ENCODE results near the gene MOB3A. TPM values are rescaled to one million over a fixed set of nuclear protein-coding genes. Genes with fewer than 3 reads are reported as not detected.

The MOB3A gene
- total and polyA plus RNA-seq, 4 donors: 3.4 to 8.7 (median 6.5) TPM

GRCh38 chr19:2056837-2057192 is 39.3 kb downstream of the MOB3A start:
- no peak overlapping the region for H3K4me3 ChIP-seq (ENCODE audit: low read depth in 1 of 3, low read length in 3 of 3)
- WGBS: 62% methylated on average over 5 of the region's 5 CpGs
- no peaks in the 10 kb centered on the region for H3K27me3 ChIP-seq (ENCODE audit: control insufficient read depth in 4 of 4, insufficient read depth in 4 of 4, low read length in 3 of 4)
- H3K36me3 ChIP-seq (ENCODE audit: control insufficient read depth in 4 of 4, insufficient read depth in 3 of 4, low read depth in 1 of 4, low read length in 3 of 4): no peaks in the 10 kb centered on the region
- peak overlapping the region in 1 of 2 donors; percentile 79 for H3K27ac ChIP-seq (ENCODE audit: low read depth in 1 of 2, low read length in 2 of 2)
- no peak for TF ChIP-seq YY1 (IDR thresholded peaks at IDR 0.05)
- TF ChIP-seq FOXA1 (IDR thresholded peaks at IDR 0.05): no peak
- no peak for TF ChIP-seq HNF4G (IDR thresholded peaks at IDR 0.05)
- TF ChIP-seq NR2F2 (IDR thresholded peaks at IDR 0.05): no peak
- TF ChIP-seq, protein P1, sequence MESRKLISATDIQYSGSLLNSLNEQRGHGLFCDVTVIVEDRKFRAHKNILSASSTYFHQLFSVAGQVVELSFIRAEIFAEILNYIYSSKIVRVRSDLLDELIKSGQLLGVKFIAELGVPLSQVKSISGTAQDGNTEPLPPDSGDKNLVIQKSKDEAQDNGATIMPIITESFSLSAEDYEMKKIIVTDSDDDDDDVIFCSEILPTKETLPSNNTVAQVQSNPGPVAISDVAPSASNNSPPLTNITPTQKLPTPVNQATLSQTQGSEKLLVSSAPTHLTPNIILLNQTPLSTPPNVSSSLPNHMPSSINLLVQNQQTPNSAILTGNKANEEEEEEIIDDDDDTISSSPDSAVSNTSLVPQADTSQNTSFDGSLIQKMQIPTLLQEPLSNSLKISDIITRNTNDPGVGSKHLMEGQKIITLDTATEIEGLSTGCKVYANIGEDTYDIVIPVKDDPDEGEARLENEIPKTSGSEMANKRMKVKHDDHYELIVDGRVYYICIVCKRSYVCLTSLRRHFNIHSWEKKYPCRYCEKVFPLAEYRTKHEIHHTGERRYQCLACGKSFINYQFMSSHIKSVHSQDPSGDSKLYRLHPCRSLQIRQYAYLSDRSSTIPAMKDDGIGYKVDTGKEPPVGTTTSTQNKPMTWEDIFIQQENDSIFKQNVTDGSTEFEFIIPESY (IDR thresholded peaks at IDR 0.05): no peak
- TF ChIP-seq FOXA2 (IDR thresholded peaks at IDR 0.05): no peak
- no peak for TF ChIP-seq GABPA (IDR thresholded peaks at IDR 0.05 in 1 of 2, conservative IDR thresholded peaks at IDR 0.05 in 1 of 2)
- no peak for TF ChIP-seq RXRA (IDR thresholded peaks at IDR 0.05)
- DNase-seq (ENCODE audit: low spot score): no peak
- no peak overlapping the region for H3K9ac ChIP-seq (ENCODE audit: low read depth in 1 of 2, low read length in 2 of 2)
- H3K9me3 ChIP-seq (ENCODE audit: control insufficient read depth in 4 of 4, low read length in 3 of 4): no peaks in the 10 kb centered on the region
- H3K4me1 ChIP-seq (ENCODE audit: control insufficient read depth in 4 of 4, insufficient read depth in 4 of 4, low read length in 3 of 4): peaks cover 12 to 48% (median 30%) of the 10 kb centered on the region in 4 donors

DNA sequence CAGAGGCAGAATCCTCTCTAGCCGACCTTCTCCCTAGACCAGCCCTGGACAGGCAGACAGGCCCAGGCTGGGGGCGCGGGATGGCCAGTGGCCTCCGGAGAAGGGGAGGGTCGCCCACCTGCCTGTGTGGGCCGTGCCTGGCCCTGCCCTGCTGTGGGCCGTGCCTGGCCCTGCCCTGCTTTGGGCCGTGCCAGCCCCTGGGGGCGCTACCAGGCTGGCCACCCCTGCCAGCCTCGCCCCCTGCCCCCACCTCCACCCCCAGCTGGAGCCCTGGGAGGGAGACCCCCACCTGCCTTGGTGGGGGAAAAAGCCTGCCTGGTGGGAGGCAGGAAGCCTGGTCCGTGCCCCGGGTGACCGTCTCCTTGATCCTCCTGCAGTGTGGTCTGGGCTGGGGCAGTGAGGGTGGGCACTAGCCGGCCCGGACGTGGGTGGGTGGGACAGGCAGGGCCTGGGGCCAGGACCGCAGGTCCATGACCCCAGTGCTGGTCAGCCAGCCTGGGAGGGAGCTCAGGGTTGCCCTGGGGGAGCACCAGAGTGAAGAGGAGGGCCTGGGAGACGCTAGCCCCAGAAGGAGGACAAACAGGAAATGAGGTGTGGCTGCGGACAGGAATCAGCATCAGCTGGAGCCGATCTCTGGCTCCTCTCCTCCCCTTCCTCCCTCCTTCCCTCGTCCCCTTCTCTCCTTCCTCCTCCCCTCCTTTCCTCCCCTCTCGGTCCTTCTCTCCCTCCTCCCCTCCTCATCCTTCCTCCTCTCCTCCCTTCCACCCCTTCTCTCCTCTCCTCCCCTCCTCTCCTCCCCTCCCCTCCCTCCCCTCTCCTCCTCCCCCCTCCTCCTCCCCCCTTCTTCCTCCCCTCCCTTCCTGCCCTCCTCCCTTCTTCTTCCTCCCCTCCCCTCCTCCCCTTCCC is 39.9 kb downstream of the MOB3A start:
- Histone ChIP-seq H3K36me3 (ENCODE audit: control insufficient read depth in 4 of 4, insufficient read depth in 3 of 4, low read depth in 1 of 4, low read length in 3 of 4) (no peaks in the 10 kb centered on the region), H3K9me3 (ENCODE audit: control insufficient read depth in 4 of 4, low read length in 3 of 4) (no peaks in the 10 kb centered on the region), H3K27me3 (ENCODE audit: control insufficient read depth in 4 of 4, insufficient read depth in 4 of 4, low read length in 3 of 4) (no peaks in the 10 kb centered on the region), H3K9ac (ENCODE audit: low read depth in 1 of 2, low read length in 2 of 2) (no peak overlapping the region), H3K4me3 (ENCODE audit: low read depth in 1 of 3, low read length in 3 of 3) (no peak overlapping the region), H3K27ac (ENCODE audit: low read depth in 1 of 2, low read length in 2 of 2) (peak overlapping the region; percentile 62 to 79), H3K4me1 (ENCODE audit: control insufficient read depth in 4 of 4, insufficient read depth in 4 of 4, low read length in 3 of 4) (peaks cover 15 to 51% (median 34%) of the 10 kb centered on the region in 4 donors)
- peak; percentile 11 for TF ChIP-seq SP1 (IDR thresholded peaks at IDR 0.05)
- TF ChIP-seq FOXA2 (IDR thresholded peaks at IDR 0.05): no peak
- no peak for TF ChIP-seq FOXA1 (IDR thresholded peaks at IDR 0.05)
- TF ChIP-seq, protein P2, sequence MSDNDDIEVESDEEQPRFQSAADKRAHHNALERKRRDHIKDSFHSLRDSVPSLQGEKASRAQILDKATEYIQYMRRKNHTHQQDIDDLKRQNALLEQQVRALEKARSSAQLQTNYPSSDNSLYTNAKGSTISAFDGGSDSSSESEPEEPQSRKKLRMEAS (IDR thresholded peaks at IDR 0.05): no peak
- no peak for TF ChIP-seq JUND (IDR thresholded peaks at IDR 0.05)
- no peak for TF ChIP-seq EGR1 (IDR thresholded peaks at IDR 0.05; ENCODE audit: low read depth in 2 of 2)
- TF ChIP-seq, protein P3, sequence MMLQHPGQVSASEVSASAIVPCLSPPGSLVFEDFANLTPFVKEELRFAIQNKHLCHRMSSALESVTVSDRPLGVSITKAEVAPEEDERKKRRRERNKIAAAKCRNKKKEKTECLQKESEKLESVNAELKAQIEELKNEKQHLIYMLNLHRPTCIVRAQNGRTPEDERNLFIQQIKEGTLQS (IDR thresholded peaks at IDR 0.05): no peak
- no peak for TF ChIP-seq HNF4G (IDR thresholded peaks at IDR 0.05)
- TF ChIP-seq NR2F2 (IDR thresholded peaks at IDR 0.05): peak; percentile 58
- no peak for TF ChIP-seq RXRA (IDR thresholded peaks at IDR 0.05)
- no peak for TF ChIP-seq TAF1 (conservative IDR thresholded peaks at IDR 0.05)
- TF ChIP-seq, protein P4, sequence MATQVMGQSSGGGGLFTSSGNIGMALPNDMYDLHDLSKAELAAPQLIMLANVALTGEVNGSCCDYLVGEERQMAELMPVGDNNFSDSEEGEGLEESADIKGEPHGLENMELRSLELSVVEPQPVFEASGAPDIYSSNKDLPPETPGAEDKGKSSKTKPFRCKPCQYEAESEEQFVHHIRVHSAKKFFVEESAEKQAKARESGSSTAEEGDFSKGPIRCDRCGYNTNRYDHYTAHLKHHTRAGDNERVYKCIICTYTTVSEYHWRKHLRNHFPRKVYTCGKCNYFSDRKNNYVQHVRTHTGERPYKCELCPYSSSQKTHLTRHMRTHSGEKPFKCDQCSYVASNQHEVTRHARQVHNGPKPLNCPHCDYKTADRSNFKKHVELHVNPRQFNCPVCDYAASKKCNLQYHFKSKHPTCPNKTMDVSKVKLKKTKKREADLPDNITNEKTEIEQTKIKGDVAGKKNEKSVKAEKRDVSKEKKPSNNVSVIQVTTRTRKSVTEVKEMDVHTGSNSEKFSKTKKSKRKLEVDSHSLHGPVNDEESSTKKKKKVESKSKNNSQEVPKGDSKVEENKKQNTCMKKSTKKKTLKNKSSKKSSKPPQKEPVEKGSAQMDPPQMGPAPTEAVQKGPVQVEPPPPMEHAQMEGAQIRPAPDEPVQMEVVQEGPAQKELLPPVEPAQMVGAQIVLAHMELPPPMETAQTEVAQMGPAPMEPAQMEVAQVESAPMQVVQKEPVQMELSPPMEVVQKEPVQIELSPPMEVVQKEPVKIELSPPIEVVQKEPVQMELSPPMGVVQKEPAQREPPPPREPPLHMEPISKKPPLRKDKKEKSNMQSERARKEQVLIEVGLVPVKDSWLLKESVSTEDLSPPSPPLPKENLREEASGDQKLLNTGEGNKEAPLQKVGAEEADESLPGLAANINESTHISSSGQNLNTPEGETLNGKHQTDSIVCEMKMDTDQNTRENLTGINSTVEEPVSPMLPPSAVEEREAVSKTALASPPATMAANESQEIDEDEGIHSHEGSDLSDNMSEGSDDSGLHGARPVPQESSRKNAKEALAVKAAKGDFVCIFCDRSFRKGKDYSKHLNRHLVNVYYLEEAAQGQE (IDR thresholded peaks at IDR 0.05): no peak
- no peak for TF ChIP-seq YY1 (IDR thresholded peaks at IDR 0.05)
- TF ChIP-seq, protein P1 (IDR thresholded peaks at IDR 0.05): no peak
- TF ChIP-seq, protein P5, sequence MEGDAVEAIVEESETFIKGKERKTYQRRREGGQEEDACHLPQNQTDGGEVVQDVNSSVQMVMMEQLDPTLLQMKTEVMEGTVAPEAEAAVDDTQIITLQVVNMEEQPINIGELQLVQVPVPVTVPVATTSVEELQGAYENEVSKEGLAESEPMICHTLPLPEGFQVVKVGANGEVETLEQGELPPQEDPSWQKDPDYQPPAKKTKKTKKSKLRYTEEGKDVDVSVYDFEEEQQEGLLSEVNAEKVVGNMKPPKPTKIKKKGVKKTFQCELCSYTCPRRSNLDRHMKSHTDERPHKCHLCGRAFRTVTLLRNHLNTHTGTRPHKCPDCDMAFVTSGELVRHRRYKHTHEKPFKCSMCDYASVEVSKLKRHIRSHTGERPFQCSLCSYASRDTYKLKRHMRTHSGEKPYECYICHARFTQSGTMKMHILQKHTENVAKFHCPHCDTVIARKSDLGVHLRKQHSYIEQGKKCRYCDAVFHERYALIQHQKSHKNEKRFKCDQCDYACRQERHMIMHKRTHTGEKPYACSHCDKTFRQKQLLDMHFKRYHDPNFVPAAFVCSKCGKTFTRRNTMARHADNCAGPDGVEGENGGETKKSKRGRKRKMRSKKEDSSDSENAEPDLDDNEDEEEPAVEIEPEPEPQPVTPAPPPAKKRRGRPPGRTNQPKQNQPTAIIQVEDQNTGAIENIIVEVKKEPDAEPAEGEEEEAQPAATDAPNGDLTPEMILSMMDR (IDR thresholded peaks at IDR 0.05; ENCODE audit: low read depth, low read length, missing input control): no peak
- TF ChIP-seq HNF4A (conservative IDR thresholded peaks at IDR 0.05): no peak
- no peak for TF ChIP-seq RAD21 (IDR thresholded peaks at IDR 0.05)
- 51% methylated on average over 22 of the region's 22 CpGs for WGBS
- DNase-seq (ENCODE audit: low spot score): no peak
